GM23338 (cell line): Measurements from ENCODE around the gene PDSS1.

Source experiments
- CTCF ChIP-seq, 2 experiments: fragments of 200-600 bp in 1 of 2; sonication (generic) in 1 of 2; conservative IDR thresholded peaks; 2 replicates each; pipeline versions ENCODE4 v1.5.1 to v1.6.1; 2016 to 2017; ENCODE audit warnings: antibody characterized with exemption in 2 of 2, low read depth in 2 of 2, mild to moderate bottlenecking in 2 of 2, moderate library complexity in 1 of 2
- EZH2 ChIP-seq: fragments of 200-600 bp; sonication (generic); IDR thresholded peaks from one replicate; pipeline ENCODE4 v1.8.0; 2017; ENCODE audit warnings: antibody characterized with exemption, mild to moderate bottlenecking, low read depth; ENCODE audit not compliant: unreplicated experiment
- POLR2AphosphoS5 ChIP-seq: IDR thresholded peaks from 2 replicates; pipeline ENCODE4 v1.6.1; 2016; ENCODE audit warnings: antibody characterized with exemption, low read depth

- TF ChIP-seq POLR2AphosphoS5 (no peak), CTCF (conservative IDR thresholded peaks at IDR 0.05; ENCODE audit: low read depth in 2 of 2) (no peak), EZH2 (no peak)
These were observed 20.0 kb downstream of the PDSS1 start for GRCh38 chr10:26717476-26717875.
